MCF 10A (cell line): Measurements from ENCODE around the gene SPOCD1. TPM values are rescaled to one million over a fixed set of nuclear protein-coding genes. Genes with fewer than 3 reads are reported as not detected.

ENCODE experiments used
- BruUV-seq: library from RNA; stranded (reverse); fragments of 400-500 nt; replicated peaks from 2 replicates; lab custom pipeline; 2021; lab: Mats Ljungman, UMichigan
- CTCF ChIA-PET: fragments of 300-600 bp; sonication (Branson Sonifier 250); formaldehyde crosslinking; extraction: SDS; loops from one replicate; lab custom pipeline; 2021; ENCODE audit warnings: antibody characterized with exemption, inconsistent platforms; lab: Yijun Ruan, JAX
- POLR2A ChIA-PET: fragments of 300-600, 350-650 bp; sonication (Branson Sonifier 250); formaldehyde crosslinking; extraction: SDS; loops from one replicate; lab custom pipeline; 2020; ENCODE audit warnings: antibody characterized with exemption, inconsistent platforms; lab: Yijun Ruan, JAX
- DNase-seq: peaks from one replicate; pipeline ENCODE4 v3.0.0-alpha.2; 2018; ENCODE audit not compliant: unreplicated experiment
- H3K27ac Mint-ChIP-seq: one replicate; pipeline ENCODE4 v1.8.0; 2022; ENCODE audit warnings: mild to moderate bottlenecking, low read depth, mixed read lengths; ENCODE audit not compliant: unreplicated experiment
- H3K27me3 Mint-ChIP-seq: one replicate; pipeline ENCODE4 v1.8.0; 2022; ENCODE audit warnings: mixed read lengths; ENCODE audit not compliant: insufficient read depth, unreplicated experiment
- H3K36me3 Mint-ChIP-seq: one replicate; pipeline ENCODE4 v1.8.0; 2022; ENCODE audit warnings: mild to moderate bottlenecking, moderate library complexity, mixed read lengths; ENCODE audit not compliant: insufficient read depth, unreplicated experiment
- H3K4me1 Mint-ChIP-seq: one replicate; pipeline ENCODE4 v1.8.0; 2022; ENCODE audit warnings: mixed read lengths; ENCODE audit not compliant: insufficient read depth, unreplicated experiment
- H3K4me3 Mint-ChIP-seq: one replicate; pipeline ENCODE4 v1.8.0; 2022; ENCODE audit warnings: mild to moderate bottlenecking, moderate library complexity, mixed read lengths; ENCODE audit not compliant: unreplicated experiment
- H3K9me3 Mint-ChIP-seq: one replicate; pipeline ENCODE4 v1.8.0; 2022; ENCODE audit warnings: mixed read lengths; ENCODE audit not compliant: unreplicated experiment
- intact Hi-C: fragments of 100-400 bp; cut with micrococcal nuclease; formaldehyde crosslinking; loops from 2 replicates; pipeline ENCODE4 v1.14.1; 2022
- total RNA-seq: library from RNA; stranded (reverse); gene quantifications from 2 replicates; pipeline ENCODE4 v1.2.3, GENCODE V29; 2022
- TF ChIP-seq, protein P1 (sequence below): fragments of 200-600 bp; IDR thresholded peaks from one replicate; pipeline ENCODE4 v1.8.0; 2022; ENCODE audit warnings: antibody characterized with exemption, mild to moderate bottlenecking; ENCODE audit not compliant: unreplicated experiment

Gene SPOCD1
- total RNA-seq, 1 experiment from 2014 or later, result 0.47 TPM

DNA sequence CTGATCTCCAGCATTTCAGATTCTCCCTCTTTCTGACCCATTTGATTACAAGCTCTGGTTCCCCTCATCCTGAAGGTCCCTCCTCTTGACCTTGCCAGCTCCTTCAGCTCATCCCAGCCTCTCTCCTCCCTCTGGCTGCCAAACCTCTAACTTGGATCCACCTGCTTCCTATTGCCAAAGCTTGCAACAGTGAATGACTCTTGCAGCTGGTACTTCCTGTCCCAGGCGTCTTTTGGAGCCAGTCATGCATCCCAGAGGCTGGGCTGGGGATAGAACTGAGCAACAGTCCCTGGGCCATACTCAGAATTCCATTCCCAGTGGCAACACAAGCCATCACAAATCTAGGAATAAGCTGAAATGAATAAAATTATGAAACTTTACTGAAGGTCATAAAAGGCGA, 27.7 kb upstream of the SPOCD1 start:
- ChIA-PET CTCF (interaction anchor here (0.7 to 1.3 kb wide), 5 partner anchors 29 to 92 kb away, joined by 4 to 6 read pairs (median 4); no protein-coding TSS in a partner anchor), POLR2A (interaction anchor here (0.7 to 1.9 kb wide), 9 partner anchors 11 to 309 kb away, joined by 3 to 9 read pairs (median 3); no protein-coding TSS in a partner anchor)
- no peak overlapping the region for H3K4me3 Mint-ChIP-seq
- TF ChIP-seq, protein P1, sequence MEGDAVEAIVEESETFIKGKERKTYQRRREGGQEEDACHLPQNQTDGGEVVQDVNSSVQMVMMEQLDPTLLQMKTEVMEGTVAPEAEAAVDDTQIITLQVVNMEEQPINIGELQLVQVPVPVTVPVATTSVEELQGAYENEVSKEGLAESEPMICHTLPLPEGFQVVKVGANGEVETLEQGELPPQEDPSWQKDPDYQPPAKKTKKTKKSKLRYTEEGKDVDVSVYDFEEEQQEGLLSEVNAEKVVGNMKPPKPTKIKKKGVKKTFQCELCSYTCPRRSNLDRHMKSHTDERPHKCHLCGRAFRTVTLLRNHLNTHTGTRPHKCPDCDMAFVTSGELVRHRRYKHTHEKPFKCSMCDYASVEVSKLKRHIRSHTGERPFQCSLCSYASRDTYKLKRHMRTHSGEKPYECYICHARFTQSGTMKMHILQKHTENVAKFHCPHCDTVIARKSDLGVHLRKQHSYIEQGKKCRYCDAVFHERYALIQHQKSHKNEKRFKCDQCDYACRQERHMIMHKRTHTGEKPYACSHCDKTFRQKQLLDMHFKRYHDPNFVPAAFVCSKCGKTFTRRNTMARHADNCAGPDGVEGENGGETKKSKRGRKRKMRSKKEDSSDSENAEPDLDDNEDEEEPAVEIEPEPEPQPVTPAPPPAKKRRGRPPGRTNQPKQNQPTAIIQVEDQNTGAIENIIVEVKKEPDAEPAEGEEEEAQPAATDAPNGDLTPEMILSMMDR, result no peak
- intact Hi-C loops, result no loop called here
- H3K27me3 Mint-ChIP-seq, result no peaks in the 10 kb centered on the region
- BruUV-seq, result no TSS peak
- H3K9me3 Mint-ChIP-seq, result no peaks in the 10 kb centered on the region
- H3K36me3 Mint-ChIP-seq, result no peaks in the 10 kb centered on the region
- H3K27ac Mint-ChIP-seq, result peak overlapping the region; percentile 3
- DNase-seq, result peak; percentile 84
- peaks cover 13% of the 10 kb centered on the region for H3K4me1 Mint-ChIP-seq

DNA sequence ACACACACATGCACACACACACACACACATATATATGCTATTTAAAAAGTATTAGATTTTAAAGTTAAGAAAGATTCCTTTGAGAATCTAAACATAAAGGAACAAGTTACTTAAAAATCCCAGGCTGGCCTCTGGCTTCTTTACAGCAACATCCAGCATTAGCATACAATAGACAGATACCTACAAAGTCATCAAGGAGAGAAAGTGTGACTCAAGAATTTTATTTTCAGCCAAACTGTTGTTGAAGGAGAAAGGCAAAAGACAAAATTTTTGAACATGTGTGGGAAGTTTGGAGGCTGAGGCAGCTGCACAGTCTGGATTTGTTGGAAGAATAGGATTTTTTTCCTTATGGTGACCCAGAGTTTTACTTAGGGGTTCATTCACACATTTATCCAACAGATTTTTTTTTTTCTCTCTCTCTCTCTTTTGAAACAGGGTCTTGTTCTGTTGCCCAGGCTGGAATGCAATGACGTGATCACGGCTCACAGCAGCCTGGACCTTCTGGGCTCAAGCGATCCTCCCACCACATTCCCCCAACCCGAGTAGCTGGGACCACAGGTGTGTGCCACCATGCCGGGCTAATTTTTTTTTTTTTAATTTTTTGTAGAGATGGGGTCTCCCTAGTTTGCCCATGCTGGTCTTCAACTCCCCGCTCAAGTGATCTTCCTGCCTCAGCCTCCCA, 24.0 kb upstream of the SPOCD1 start:
- Mint-ChIP-seq H3K4me1 (peaks cover 13% of the 10 kb centered on the region), H3K27ac (no peak overlapping the region), H3K9me3 (no peaks in the 10 kb centered on the region), H3K36me3 (no peaks in the 10 kb centered on the region), H3K27me3 (no peaks in the 10 kb centered on the region), H3K4me3 (no peak overlapping the region)
- BruUV-seq, result no TSS peak
- intact Hi-C loops, result no loop called here
- DNase-seq, result no peak
- POLR2A ChIA-PET, result no interaction called here
- TF ChIP-seq, protein P1, result no peak
- CTCF ChIA-PET, result no interaction called here

DNA sequence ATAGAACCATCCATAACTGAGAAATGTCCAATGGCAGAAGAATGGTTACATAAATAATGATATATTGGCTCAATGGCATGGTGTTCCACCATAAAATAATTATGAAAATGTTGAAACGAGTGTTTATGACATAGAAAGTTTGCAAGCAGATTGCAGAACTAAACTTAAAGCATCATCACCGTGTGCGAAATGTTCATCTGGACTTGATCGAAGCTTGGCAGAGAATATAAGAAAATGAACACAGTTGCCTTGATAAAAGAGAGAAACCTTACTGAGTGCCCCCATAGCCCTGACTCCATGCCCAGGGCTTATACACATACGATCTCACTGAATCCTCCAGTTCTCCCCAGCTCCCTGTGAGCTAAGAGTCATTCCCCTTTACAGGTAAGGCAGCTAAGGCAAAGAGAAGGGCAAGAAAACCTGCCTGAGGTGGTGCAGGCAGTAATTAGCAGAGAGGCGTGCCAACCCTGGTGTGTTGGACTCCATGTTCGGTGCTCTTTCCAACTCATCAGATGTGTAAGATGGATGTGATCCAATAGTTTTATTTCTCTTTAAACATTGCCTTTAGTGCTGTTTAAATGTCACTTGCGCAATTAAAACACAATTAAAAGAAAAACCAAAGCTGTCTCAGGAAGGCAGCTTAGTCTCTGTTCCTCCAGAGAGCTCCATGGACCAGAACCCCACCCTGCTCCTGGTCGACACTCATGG, 21.8 kb upstream of the SPOCD1 start:
- Mint-ChIP-seq H3K36me3 (no peaks in the 10 kb centered on the region), H3K27ac (no peak overlapping the region), H3K9me3 (no peaks in the 10 kb centered on the region), H3K4me3 (no peak overlapping the region), H3K4me1 (peaks cover 1% of the 10 kb centered on the region), H3K27me3 (no peaks in the 10 kb centered on the region)
- POLR2A ChIA-PET, result interaction anchor here (0.6 to 0.7 kb wide), 2 partner anchors 9 to 1567 kb away, joined by 3 to 4 read pairs; no protein-coding TSS in a partner anchor
- no TSS peak for BruUV-seq
- TF ChIP-seq, protein P1, result no peak
- no peak for DNase-seq
- CTCF ChIA-PET, result interaction anchor here (0.6 kb wide), 2 partner anchors 253 to 297 kb away, joined by 3 read pairs; no protein-coding TSS in a partner anchor
- intact Hi-C loops, result no loop called here

DNA sequence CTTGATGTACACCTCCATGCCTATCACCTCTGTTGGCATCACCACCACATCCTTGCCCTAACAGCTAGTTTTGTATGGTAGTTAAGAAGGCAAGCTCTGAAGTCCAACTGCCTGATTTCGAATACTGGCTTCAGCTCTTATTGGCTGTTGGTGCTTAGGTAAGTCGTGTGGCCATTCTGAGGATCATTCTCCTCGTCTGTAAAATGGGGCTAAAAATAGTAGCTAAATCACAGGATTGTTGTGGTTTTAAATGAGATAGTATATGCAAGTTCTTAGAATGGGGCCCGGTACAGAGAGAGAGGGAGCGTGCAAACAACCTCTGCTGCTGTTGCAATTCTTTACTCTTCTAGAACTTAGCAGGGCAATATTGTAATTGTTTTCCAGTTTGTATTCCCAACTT, 20.8 kb upstream of the SPOCD1 start:
- intact Hi-C loops, result no loop called here
- TF ChIP-seq, protein P1, result no peak

More for the DNA sequence above, 20.8 kb upstream of the SPOCD1 start:
- H3K9me3 Mint-ChIP-seq, result no peaks in the 10 kb centered on the region
- no peaks in the 10 kb centered on the region for H3K36me3 Mint-ChIP-seq
- ChIA-PET CTCF (interaction anchor here (0.6 kb wide), 1 partner anchor 297 kb away, joined by 3 read pairs; no protein-coding TSS in a partner anchor), POLR2A (interaction anchor here (0.6 to 1.2 kb wide), 3 partner anchors 10 to 584 kb away, joined by 3 to 4 read pairs (median 3); no protein-coding TSS in a partner anchor)
- no peaks in the 10 kb centered on the region for H3K4me1 Mint-ChIP-seq
- no peak overlapping the region for H3K27ac Mint-ChIP-seq
- BruUV-seq, result no TSS peak
- no peaks in the 10 kb centered on the region for H3K27me3 Mint-ChIP-seq
- no peak for DNase-seq
- H3K4me3 Mint-ChIP-seq, result no peak overlapping the region
